Measurements from ENCODE around the gene MAD1L1.

The MAD1L1 gene

DNA sequence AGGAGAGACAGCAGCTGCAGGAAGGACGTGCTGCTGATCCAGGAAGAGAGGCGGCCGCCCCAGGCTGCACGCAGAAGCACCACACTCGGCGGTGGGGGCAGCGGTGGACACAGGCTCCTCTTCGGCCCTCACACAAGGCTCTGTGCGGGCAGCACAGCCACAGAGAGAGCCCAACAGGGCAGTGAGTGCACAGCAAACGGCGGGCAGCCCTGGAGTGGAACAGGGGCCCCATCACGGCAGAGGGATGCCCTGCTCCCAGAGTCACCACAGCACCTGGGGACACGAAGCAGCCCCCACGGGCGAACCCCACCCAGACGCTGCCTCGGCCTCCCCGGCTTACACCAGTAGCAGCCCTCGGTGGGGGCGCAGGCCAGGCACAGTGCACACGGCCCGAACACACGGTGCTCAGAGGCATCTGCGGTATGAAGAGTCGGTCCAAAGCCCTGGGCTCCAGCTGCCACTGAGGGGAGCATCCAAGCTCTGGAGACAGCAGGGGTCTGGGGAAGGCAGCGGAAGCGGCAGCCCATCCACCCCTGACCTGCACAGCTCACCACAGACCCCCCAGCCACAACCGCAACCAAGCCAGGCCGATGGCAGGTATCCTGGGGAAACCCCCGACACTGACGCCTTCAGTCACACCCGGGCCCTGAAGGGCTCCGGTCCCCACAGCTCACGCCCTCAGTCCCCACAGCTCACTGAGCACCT lies 26.1 kb upstream of the MAD1L1 start:
- in situ Hi-C loops (cut with MboI; ENCODE audit: low sequenced_read_pairs): no loop called here

DNA sequence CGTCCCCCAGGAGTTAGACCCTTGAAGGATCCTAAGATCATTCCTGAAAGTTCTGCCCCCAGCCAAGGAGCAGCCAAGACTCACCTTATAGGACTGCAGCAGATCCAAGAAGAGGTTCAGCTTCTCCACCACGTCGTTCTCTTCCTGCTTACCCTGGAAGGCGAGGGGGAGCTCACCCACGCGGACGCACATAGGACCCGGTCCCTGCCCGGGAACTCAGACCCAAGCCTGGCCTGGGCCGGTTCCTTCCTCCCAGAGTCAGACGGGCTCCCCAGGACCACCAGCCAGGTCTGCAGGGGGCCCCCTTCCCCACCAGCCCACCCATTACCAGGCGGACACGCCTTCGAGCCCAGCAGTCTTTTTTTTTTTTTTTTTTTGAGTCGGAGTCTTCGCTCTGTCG lies 24.9 kb upstream of the MAD1L1 start:
- in situ Hi-C loops (cut with MboI; ENCODE audit: low sequenced_read_pairs): no loop called here

DNA sequence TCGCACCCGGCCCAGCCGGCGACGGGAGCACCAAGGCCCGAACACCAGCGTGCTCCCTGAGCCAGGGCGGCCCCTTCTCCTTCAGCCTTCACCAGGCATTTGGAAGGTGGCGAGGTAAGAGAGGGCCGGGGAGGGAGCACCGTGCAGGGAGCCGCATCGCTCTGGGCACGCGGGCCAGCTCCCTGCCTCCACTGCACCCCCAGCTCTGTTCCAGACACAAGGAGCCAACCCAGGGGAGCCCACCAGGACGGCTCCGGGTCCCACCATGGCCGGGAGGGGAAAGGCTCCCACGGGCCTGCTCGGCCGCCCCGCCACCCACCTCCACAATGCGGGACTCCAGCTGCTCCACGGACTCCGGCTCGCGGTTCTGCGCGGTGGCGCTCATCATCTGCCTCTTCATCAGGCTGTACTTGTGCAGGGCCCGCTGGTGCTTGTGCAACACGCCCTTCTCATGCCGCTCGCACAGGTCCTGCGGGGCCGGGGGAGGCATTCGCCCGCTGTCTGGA lies 24.4 kb upstream of the MAD1L1 start:
- in situ Hi-C loops (cut with MboI; ENCODE audit: low sequenced_read_pairs): no loop called here

DNA sequence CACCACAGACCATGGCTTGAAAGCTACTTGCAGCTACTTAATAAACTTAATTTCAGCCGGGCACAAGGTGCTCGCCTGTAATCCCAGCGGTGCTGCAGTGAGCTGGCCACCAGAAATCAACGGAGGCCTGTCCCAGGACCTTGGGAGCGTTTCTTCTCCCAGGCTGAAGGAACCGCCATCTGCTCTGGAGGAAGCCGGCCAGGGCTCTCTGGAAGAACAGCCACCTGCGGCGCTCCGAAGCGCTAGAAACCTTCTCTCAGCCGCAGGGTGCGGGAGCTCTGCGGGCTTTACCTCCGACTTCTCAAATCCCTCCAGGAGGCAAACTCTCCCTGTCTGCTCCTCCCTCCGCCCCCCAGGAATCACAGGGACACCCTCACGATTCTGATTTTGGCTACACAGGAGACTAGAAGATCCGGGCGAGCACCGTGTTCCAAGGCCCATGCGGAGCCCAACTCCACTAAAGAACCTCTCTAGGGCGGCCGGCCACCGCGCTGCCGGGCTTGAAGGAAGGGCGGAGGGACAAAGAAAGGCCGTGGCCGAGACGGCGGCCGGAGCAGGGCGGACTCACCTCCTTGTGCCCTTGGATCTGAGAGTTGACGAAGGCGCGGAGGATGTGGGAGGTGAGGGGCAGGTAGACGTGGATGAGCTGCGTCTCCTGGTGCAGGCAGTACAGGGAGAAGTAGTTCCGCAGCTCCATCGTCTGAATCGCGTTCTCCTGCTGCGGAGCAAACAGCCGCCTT lies 23.7 kb upstream of the MAD1L1 start:
- in situ Hi-C loops (cut with MboI; ENCODE audit: low sequenced_read_pairs): no loop called here

- in situ Hi-C loops (cut with MboI; ENCODE audit: low sequenced_read_pairs): no loop called here
Measured at GRCh38 chr7:2255145-2256139, 22.7 kb upstream of the MAD1L1 start.

GRCh38 chr7:2254429-2255144 lies 21.8 kb upstream of the MAD1L1 start:
- in situ Hi-C loops (cut with MboI; ENCODE audit: low sequenced_read_pairs): no loop called here

DNA sequence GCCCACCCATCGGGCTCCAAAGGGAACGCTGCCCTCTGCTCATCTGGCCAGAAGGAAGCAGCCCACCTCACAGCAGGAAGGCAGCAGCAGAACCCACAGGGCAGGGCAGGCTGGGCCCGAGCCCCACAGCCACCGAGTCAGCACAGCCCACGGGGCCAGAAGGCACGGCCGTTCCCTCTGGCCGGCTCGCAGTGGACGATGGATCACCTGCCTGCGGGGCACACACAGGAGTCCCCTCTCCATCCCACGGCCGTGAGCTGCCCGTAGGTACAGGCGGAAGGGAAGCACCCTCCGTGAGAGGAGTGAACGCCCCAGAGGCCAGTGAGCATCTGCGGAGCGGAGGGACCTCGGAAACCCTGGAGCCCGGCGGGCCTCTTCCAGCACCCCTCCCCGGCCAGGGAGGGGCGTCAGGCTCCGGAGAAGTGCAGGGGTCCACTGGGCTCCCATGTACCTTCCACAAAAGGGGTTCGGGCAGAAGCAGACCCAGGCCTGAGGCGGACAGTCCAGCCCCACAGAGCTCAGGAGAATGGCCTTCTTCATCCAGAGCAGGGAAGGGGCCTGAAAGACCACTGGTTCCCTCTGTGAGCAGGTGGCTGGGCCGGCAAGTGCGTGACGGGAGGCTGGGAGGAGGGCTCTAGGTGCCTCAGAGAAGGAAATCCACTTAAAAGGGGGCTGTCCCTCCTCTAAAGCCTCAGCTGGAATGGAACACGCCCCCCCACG lies 20.9 kb upstream of the MAD1L1 start:
- in situ Hi-C loops (cut with MboI; ENCODE audit: low sequenced_read_pairs): no loop called here

- in situ Hi-C loops (cut with MboI; ENCODE audit: low sequenced_read_pairs): no loop called here
Measured at GRCh38 chr7:2253021-2253420, 20.3 kb upstream of the MAD1L1 start.

DNA sequence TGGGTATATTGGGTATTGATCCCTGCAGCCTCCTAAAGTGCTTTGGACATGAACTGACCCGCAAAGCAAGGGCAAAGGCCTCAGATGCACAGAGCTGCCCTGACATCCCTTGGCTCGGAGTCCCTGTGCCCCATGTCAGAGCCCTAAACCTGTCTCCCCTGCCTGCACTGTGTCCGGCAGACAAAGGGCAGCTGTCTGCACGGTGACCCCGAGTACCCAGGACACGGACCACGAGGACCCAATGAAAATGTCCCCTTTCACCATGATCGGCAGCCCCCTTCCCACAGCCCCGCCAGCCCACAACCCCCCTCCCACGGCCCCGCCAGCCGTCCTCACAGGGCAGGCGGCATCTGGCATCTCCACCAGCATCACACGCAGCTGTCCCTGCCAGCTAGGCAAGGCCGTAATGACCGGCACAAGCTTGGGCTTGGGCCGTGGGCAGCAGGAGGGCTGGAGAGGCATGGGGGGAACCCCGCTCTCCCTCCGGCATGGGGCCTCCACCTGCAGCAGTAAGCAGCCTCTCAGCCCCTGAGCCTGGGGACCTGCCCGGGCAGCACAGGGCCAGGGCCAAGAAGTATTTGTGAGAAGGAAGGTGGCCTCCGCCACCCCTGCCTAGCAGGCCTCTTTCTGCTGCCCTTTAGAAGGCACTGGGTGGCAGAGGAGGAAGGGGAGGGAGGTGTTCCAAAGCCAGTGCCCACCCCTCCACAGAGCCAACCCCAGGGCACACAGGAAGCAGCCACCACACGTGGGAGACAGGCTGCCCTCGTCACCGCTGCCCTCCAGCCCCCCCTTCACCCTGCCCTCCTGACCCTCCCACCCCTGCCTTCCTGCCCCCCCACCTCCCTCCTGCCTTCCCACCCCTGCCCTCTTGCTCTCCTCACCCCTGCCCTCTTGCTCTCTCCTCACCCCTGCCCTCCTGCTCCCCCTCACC lies 19.4 kb upstream of the MAD1L1 start:
- in situ Hi-C loops (cut with MboI; ENCODE audit: low sequenced_read_pairs): no loop called here

GRCh38 chr7:2251381-2251780 lies 18.6 kb upstream of the MAD1L1 start:
- in situ Hi-C loops (cut with MboI; ENCODE audit: low sequenced_read_pairs): no loop called here

DNA sequence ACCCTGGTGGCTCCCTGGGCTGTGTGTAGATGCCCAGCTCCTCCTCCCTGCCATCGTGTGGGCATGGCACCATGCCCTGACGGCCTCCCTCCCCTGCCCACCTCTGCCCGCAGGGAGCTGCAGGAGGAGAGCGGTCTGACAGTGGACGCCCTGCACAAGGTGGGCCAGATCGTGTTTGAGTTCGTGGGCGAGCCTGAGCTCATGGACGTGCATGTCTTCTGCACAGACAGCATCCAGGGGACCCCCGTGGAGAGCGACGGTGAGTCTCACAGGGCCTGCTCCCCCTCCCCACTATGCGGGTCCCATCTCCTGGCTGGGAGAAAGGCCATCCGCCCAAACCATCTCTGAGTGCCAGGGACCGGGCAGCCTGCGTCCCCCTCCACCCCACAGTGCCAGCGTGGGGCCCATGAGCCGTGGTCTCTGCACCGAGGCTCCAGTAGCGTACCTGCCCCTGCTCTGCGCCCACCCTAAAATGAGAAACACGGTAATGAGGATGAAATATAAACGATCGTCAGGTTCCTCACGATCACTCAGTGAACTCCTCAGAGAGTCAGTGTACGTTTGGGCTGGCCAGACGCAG lies 17.1 kb upstream of the MAD1L1 start:
- in situ Hi-C loops (cut with MboI; ENCODE audit: low sequenced_read_pairs): no loop called here

DNA sequence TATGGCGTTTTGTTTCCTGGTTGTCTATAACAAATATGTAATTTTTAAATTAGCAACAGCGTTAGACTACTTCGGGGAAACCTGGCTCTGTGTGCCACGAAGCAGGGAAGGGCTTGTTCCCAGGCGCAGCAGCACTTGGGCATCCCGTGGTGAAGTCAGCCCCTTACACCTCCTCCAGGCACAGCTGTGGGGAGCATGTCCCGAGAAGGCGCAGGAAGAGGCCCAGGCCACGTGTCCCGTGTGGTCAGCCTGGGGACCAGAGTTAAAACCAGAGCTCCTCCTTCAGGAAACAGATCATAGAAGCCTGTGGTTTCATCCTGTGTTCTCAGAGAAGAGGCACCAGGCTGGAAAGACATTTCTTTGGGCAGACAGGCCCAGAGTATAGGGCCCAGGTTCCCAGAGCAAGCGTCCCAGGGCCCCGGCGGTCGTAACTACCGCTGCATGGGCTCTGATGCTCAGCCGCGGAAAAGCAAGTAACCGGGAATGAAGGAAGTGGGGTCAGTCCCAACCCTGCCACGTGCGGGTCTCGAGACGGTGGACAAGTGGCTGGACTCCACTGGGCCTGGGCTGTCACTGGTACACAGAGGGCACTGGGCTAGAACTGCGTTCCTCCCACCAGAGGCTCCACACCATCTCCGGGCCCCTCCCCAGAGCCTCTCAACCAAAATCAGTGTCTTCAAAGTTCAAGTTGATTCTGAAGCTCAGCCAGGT lies 16.4 kb upstream of the MAD1L1 start:
- in situ Hi-C loops (cut with MboI; ENCODE audit: low sequenced_read_pairs): no loop called here

GRCh38 chr7:2247141-2247995 lies 14.6 kb upstream of the MAD1L1 start:
- in situ Hi-C loops (cut with MboI; ENCODE audit: low sequenced_read_pairs): no loop called here

DNA sequence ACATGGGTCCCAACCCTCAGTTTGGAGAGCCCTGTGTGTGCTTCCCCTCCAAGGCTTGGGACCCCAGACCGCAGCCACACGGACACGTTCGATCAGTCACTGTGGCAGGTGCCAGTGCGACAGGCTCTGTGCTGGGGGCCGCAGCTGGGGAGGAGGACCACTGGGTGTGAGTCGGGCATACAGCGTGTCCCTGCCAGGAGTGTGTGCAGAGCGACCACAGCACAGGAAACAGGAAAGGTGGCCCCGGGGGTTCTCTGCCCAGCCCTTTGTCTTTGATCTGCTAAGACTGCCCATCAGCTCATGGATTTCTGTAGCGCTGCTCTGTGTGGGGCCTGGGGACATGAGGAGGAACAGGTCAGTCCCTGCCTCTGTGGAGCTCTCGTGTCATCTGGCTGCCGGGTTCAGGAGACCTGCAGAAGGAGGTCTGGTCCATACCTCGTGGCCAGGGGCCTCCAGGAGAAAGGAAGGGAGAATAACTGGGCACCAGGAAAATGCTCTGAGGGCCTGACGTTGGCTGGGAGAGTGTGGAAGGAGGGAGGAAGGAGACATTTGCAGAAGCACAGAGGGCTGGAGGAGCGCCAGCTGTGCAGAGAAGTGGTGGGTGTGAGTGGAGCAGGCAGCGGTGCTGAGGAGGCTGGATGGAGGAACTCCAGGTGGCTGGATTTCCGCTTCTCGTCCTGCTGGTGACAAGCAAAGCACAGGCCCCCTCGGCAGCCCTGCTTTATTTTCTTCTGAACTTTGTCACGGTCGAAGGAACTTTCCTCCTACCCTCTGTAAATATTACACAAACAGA lies 13.3 kb upstream of the MAD1L1 start:
- in situ Hi-C loops (cut with MboI; ENCODE audit: low sequenced_read_pairs): no loop called here

DNA sequence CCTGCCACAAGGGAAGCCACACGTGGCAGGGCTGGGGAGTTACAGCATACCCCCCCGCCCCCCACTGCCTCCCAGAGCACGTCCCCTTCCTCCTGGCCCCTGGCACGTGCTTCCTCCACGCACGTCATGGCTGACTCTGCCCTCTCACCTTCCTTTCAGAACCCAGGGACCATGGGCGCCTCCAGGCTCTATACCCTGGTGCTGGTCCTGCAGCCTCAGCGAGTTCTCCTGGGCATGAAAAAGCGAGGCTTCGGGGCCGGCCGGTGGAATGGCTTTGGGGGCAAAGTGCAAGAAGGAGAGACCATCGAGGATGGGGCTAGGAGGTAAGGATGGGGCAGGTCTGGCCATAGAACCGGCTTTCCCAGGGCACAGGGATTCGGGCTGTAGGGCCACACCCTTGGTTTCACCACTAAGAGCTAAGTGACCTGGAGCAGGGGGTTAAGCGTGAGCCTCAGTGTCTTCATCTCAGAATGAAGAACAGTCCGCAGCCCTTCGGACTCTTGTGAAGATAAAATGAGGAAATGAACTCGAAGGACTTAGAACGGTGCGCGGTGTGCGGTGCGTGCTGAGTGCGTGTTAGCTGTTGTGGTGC lies 11.8 kb upstream of the MAD1L1 start:
- in situ Hi-C loops (cut with MboI; ENCODE audit: low sequenced_read_pairs): no loop called here

- in situ Hi-C loops (cut with MboI; ENCODE audit: low sequenced_read_pairs): no loop called here
Measured at GRCh38 chr7:2243458-2243857, 10.7 kb upstream of the MAD1L1 start.

Measured in HL-60/S4 (cell line).